SK-N-SH (cell line): ENCODE measurements around the gene DSCAML1.

Source experiments
- RXRA ChIP-seq: IDR thresholded peaks from 2 replicates; pipeline ENCODE4 v1.4.0; 2012; ENCODE audit warnings: low read depth, mild to moderate bottlenecking, borderline replicate concordance
- TF ChIP-seq, protein P1 (sequence below): fragments of 200-600 bp; sonication (generic); IDR thresholded peaks from 2 replicates; pipeline ENCODE4 v1.6.1; 2017; ENCODE audit warnings: antibody characterized with exemption, mild to moderate bottlenecking, moderate library complexity

DNA sequence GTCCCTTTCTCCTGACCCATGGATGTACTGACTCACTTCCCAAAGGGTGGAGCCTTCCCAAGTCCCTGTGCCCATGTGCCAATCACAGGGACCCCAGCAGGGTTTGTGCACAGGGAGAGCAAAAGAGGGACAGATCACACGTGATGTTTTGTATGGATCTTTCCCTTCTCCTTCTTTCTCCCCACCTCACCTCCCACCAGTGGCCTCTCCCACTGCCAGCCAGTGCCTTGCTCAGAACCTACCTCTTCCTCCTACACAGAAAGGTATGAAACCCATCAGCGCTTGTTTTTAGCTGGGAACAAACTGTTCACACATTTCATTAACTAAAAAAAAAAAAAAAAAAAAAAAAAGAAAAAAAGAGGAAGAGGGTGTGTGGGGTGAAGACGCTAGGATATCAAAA, 112.9 kb downstream of the DSCAML1 start:
- TF ChIP-seq, protein P1, sequence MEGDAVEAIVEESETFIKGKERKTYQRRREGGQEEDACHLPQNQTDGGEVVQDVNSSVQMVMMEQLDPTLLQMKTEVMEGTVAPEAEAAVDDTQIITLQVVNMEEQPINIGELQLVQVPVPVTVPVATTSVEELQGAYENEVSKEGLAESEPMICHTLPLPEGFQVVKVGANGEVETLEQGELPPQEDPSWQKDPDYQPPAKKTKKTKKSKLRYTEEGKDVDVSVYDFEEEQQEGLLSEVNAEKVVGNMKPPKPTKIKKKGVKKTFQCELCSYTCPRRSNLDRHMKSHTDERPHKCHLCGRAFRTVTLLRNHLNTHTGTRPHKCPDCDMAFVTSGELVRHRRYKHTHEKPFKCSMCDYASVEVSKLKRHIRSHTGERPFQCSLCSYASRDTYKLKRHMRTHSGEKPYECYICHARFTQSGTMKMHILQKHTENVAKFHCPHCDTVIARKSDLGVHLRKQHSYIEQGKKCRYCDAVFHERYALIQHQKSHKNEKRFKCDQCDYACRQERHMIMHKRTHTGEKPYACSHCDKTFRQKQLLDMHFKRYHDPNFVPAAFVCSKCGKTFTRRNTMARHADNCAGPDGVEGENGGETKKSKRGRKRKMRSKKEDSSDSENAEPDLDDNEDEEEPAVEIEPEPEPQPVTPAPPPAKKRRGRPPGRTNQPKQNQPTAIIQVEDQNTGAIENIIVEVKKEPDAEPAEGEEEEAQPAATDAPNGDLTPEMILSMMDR: no peak
- TF ChIP-seq RXRA: no peak
